ENCODE measurements around the gene TRIM40.

DNA sequence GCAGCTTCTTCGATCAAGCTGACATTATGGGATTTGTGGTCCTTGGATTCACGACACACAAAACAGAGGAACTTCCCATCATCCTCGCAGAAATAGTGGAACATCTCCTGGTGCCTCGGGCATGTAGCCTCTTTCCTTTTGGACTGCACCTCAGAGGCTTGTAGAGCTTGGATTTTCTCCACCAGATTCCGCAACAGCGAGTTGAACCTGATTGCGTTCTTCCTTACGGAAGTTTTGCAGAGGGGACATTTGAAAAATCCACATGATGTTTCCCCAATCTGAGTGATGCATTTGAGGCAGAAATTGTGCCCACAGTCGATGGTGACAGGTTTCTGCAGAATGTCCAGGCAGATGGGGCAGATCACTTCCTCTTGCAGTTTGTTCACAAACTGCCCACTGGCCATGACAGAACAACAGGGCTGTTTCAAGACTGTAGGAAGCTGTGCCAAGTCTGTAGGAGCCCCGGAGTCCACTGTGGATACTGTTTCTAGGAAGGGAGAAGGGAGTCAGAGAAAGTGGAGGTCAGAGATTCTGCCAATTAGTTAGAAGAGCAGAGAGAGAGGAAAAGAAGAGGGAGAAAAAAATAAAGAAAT is 23.4 kb upstream of the TRIM40 start:
- TF ChIP-seq, protein P1, sequence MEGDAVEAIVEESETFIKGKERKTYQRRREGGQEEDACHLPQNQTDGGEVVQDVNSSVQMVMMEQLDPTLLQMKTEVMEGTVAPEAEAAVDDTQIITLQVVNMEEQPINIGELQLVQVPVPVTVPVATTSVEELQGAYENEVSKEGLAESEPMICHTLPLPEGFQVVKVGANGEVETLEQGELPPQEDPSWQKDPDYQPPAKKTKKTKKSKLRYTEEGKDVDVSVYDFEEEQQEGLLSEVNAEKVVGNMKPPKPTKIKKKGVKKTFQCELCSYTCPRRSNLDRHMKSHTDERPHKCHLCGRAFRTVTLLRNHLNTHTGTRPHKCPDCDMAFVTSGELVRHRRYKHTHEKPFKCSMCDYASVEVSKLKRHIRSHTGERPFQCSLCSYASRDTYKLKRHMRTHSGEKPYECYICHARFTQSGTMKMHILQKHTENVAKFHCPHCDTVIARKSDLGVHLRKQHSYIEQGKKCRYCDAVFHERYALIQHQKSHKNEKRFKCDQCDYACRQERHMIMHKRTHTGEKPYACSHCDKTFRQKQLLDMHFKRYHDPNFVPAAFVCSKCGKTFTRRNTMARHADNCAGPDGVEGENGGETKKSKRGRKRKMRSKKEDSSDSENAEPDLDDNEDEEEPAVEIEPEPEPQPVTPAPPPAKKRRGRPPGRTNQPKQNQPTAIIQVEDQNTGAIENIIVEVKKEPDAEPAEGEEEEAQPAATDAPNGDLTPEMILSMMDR (IDR thresholded peaks at IDR 0.05) = no peak
- TF ChIP-seq EP300 (IDR thresholded peaks at IDR 0.05; ENCODE audit: low read depth) (no peak), POLR2A (IDR thresholded peaks at IDR 0.05) (no peak)
